Transverse colon (tissue), 4 donors: ENCODE data around the gene AP3S1. TPM values are rescaled to one million over a fixed set of nuclear protein-coding genes. Genes with fewer than 3 reads are reported as not detected.

Experiments
- DNase-seq: peaks from one replicate; pipeline ENCODE4 v3.0.0-alpha.2; 2019
- H3K27ac ChIP-seq, 4 donors: fragments of 200-600 bp; sonication (generic); 2 replicates each; pipeline ENCODE4 v1.5.1; 2016 to 2018; ENCODE audit warnings: inconsistent platforms in 4 of 4
- H3K27me3 ChIP-seq: fragments of 200-600 bp; sonication (generic); 2 replicates; pipeline ENCODE4 v1.5.1; 2017; ENCODE audit warnings: inconsistent platforms
- H3K36me3 ChIP-seq, 4 donors: fragments of 200-600 bp; sonication (generic); 2 replicates each; pipeline ENCODE4 v1.5.1; 2017 to 2019; ENCODE audit warnings: inconsistent platforms in 4 of 4
- H3K4me1 ChIP-seq, 4 donors: fragments of 200-600 bp; sonication (generic); 2 replicates each; pipeline ENCODE4 v1.5.1; 2017 to 2020; ENCODE audit warnings: inconsistent platforms in 4 of 4
- H3K4me3 ChIP-seq, 4 donors: fragments of 200-600 bp; sonication (generic); 1 replicate in 1 of 4; 2 replicates in 3 of 4; pipeline versions ENCODE4 v1.5.1 to v1.6.1; 2017 to 2019; ENCODE audit warnings: inconsistent platforms in 4 of 4
- H3K9me3 ChIP-seq, 2 donors: fragments of 200-600 bp; sonication (generic); 2 replicates each; pipeline ENCODE4 v1.5.1; 2017 to 2019; ENCODE audit warnings: inconsistent platforms in 2 of 2
- CTCF ChIP-seq, 5 experiments: fragments of 200-600 bp in 3 of 5; fragments of 450-650 bp in 2 of 5; sonication (generic) in 3 of 5; IDR thresholded peaks; 1 replicate in 2 of 5; 2 replicates in 3 of 5; pipeline ENCODE4 v1.5.1; 2016 to 2017; ENCODE audit warnings: antibody characterized with exemption in 5 of 5, inconsistent platforms in 3 of 5, mild to moderate bottlenecking in 2 of 5, moderate library complexity in 1 of 5
- EP300 ChIP-seq: sonication (generic); formaldehyde crosslinking; IDR thresholded peaks from one replicate; pipeline ENCODE4 v1.6.1; 2017; ENCODE audit warnings: antibody characterized with exemption, low read depth
- POLR2A ChIP-seq: fragments of 450-650 bp; IDR thresholded peaks from one replicate; pipeline ENCODE4 v1.6.1; 2016; ENCODE audit warnings: antibody characterized with exemption, mild to moderate bottlenecking, moderate library complexity
- POLR2AphosphoS5 ChIP-seq, 3 donors: sonication (generic); formaldehyde crosslinking; IDR thresholded peaks; one replicate each; pipeline ENCODE4 v1.6.1; 2016; ENCODE audit warnings: antibody characterized with exemption in 3 of 3
- WGBS, 2 donors: methylation state at CpG; one replicate each; pipeline ENCODE4 v1.1.5; 2018; ENCODE audit warnings: low coverage in 1 of 2; 5-methylcytosine and 5-hydroxymethylcytosine counted together
- in situ Hi-C, 4 donors: fragments of 200-750 bp; cut with MboI; loops; one replicate each; pipeline versions ENCODE4 v1.15.0 to v1.15.1; 2017; ENCODE audit warnings: low sequenced_read_pairs in 3 of 4, low pct_ligation_motif_present in 1 of 4, low pct_unique_long_range_greater_than_20kb in 1 of 4
- intact Hi-C: fragments of 100-400 bp; cut with DNase I; formaldehyde crosslinking; loops from one replicate; pipeline ENCODE4 v1.15.1; 2023; ENCODE audit warnings: low total_unique reads
- total RNA-seq, 4 donors: library from RNA; depleted of rRNA; stranded (reverse); fragments of >200 nt; gene quantifications; one replicate each; pipeline ENCODE4 v1.1.0, GENCODE V29; 2016

The AP3S1 gene
- 100 to 1,000 TPM in 1 of 4 donors, 10 to 100 TPM in 3; 54.2 to 258 (median 65.7) TPM for total RNA-seq

GRCh38 chr5:115841382-115842088 is at the start of gene AP3S1, which contains the start of gene ATG12:
TSS of gene AP3S1 (plus strand) at chr5:115841935. CDS start at chr5:115842038, 103 bp downstream.
TSS of gene ATG12 (minus strand) at chr5:115841565. CDS start at chr5:115841552, 13 bp downstream.
- in situ Hi-C loops (loop anchor here in 3 of 4 donors (25.0 kb wide), 2 partner anchors 221 to 529 kb away; no protein-coding TSS in a partner anchor), intact Hi-C loops (no loop called here)
- H3K27ac ChIP-seq = peak within 1 kb of the TSS; percentile 92 to 94 (median 94)
- H3K27me3 ChIP-seq = no peaks in the 10 kb centered on the region
- peaks cover 0 to 12% (median 5%) of the 10 kb centered on the region in 4 donors for H3K36me3 ChIP-seq
- DNase-seq = peak; percentile 93
- peaks cover 28 to 56% (median 34%) of the 10 kb centered on the region in 4 donors for H3K4me1 ChIP-seq
- WGBS, 2 donors = 0 to 12% methylated on average over 2 to 62 of the region's 65 CpGs
- TF ChIP-seq POLR2AphosphoS5 (IDR thresholded peaks at IDR 0.05) = peak; percentile 95
- TF ChIP-seq POLR2A = peak; percentile 94
- no peak for TF ChIP-seq CTCF (IDR thresholded peaks at IDR 0.05)
- no peak for TF ChIP-seq EP300
- peak within 1 kb of the TSS; percentile 63 to 85 (median 78) for H3K4me3 ChIP-seq
- no peaks in the 10 kb centered on the region for H3K9me3 ChIP-seq

GRCh38 chr5:115795700-115796099 is 46.0 kb upstream of the AP3S1 start:
- TF ChIP-seq POLR2A = no peak
- no peak for TF ChIP-seq POLR2AphosphoS5 (IDR thresholded peaks at IDR 0.05)
- TF ChIP-seq EP300 = no peak
- no peak for TF ChIP-seq CTCF (IDR thresholded peaks at IDR 0.05)
- intact Hi-C loops = no loop called here
- no peaks in the 10 kb centered on the region for H3K27me3 ChIP-seq
- H3K4me1 ChIP-seq = no peaks in the 10 kb centered on the region
- in situ Hi-C loops = no loop called here
- no peaks in the 10 kb centered on the region for H3K36me3 ChIP-seq
- no peak overlapping the region for H3K4me3 ChIP-seq
- DNase-seq = no peak
- H3K9me3 ChIP-seq = no peaks in the 10 kb centered on the region
- no peak overlapping the region for H3K27ac ChIP-seq
- 75 to 89% methylated on average over 1 of the region's 1 CpG for WGBS, 2 donors

- TF ChIP-seq POLR2A (no peak), CTCF (IDR thresholded peaks at IDR 0.05) (no peak), EP300 (no peak), POLR2AphosphoS5 (IDR thresholded peaks at IDR 0.05) (no peak)
- WGBS, 2 donors = 69 to 86% methylated on average over 2 to 3 of the region's 3 CpGs
- intact Hi-C loops = no loop called here
- in situ Hi-C loops = no loop called here
- H3K36me3 ChIP-seq = no peaks in the 10 kb centered on the region
- H3K4me1 ChIP-seq = no peaks in the 10 kb centered on the region
- no peaks in the 10 kb centered on the region for H3K9me3 ChIP-seq
- H3K27me3 ChIP-seq = no peaks in the 10 kb centered on the region
- DNase-seq = no peak
- H3K4me3 ChIP-seq = no peak overlapping the region
- no peak overlapping the region for H3K27ac ChIP-seq
These were observed 45.1 kb upstream of the AP3S1 start for GRCh38 chr5:115796656-115797055.

- DNase-seq = no peak
- 67 to 69% methylated on average over 1 to 2 of the region's 2 CpGs for WGBS, 2 donors
- H3K9me3 ChIP-seq = no peaks in the 10 kb centered on the region
- intact Hi-C loops (no loop called here), in situ Hi-C loops (no loop called here)
- no peak overlapping the region for H3K27ac ChIP-seq
- no peaks in the 10 kb centered on the region for H3K4me1 ChIP-seq
- H3K36me3 ChIP-seq = no peaks in the 10 kb centered on the region
- no peaks in the 10 kb centered on the region for H3K27me3 ChIP-seq
- no peak overlapping the region for H3K4me3 ChIP-seq
- TF ChIP-seq CTCF (IDR thresholded peaks at IDR 0.05) (no peak), POLR2A (no peak), POLR2AphosphoS5 (IDR thresholded peaks at IDR 0.05) (no peak), EP300 (no peak)
These were observed 43.5 kb upstream of the AP3S1 start for GRCh38 chr5:115798252-115798651.
